ENCODE results near the gene RTF1. TPM values are rescaled to one million over a fixed set of nuclear protein-coding genes. Genes with fewer than 3 reads are reported as not detected.

RTF1 gene
- total RNA-seq, 1 donor from 2014 or later, result 35.4 TPM

DNA sequence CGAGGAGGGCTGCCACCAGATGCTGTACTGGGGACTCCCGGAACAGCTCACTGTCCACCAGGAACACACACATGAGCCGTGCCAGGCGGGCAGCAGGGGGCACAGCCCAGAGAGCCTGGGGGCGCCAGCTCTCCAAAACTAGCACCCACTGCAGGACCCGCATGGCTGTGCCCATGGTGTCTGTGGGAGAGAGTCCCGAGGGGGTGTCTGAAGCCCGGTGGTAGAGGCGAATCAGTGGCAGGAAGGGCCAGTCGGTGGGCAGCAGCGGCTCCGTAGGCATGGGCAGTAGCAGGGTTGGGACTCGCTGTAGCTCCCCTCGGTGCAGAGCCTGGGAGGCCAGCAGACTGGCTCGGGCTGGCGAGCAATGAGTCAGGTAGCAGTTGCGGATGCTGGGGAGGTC lies 103.7 kb downstream of the RTF1 start:
- no peak for ATAC-seq
- no peak for DNase-seq (ENCODE audit: low spot score)
- intact Hi-C loops (cut with DNase I), result no loop called here

DNA sequence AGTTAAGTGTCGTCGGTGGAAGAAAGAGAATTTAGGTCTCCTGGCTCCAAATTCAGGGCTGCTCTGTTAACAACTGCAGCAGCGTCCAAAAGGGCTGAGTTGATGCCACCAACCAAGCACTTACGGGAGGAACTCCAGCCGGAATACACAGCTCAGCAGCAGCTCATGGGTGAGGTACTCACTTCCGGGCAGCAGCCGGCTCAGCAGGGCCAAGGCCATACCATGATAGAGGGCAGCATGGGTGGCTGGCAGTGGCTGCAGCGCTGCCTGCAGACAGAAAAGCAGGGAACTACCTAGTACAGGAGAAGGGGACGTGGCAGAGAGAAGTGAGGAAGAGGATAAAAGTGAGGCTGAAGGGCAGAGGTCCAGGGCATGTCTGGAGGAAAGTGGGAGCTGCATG lies 104.7 kb downstream of the RTF1 start:
- ATAC-seq (no peak), DNase-seq (ENCODE audit: low spot score) (no peak)
- intact Hi-C loops (cut with DNase I), result no loop called here

GRCh38 chr15:41523097-41523496 lies 106.2 kb downstream of the RTF1 start:
- ATAC-seq (no peak), DNase-seq (ENCODE audit: low spot score) (no peak)
- intact Hi-C loops (cut with DNase I), result no loop called here

DNA sequence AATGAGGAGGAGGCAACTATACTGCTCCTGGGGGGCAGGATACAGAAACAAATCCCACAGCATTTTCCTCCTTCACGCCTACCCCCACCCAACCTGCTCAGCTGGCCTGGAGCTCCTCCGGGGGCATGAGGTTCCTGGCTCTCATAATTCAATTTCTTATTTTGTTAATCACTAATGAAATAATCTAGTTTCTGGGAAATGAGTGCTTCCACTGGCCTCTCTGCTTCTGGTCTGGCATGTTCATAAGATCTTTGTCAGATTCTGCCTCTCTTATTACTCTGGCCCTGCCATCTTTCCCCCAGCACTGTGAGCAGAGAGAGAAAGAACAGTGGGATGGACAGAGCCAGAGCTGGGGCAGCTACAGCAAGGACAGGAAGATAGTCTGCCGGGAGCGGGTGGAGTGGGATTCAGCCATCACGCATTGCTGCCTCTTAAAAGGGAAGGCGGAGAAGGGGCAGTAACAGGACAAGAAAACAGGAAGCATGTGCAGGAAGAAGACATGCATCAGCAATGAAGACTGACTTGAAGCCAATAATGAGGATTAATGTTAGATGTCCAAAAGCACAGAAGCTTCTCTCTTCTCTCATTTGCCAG lies 113.6 kb downstream of the RTF1 start:
- DNase-seq (ENCODE audit: low spot score), result no peak
- intact Hi-C loops (cut with DNase I), result no loop called here
- ATAC-seq, result no peak

Other genes starting within 250 kb of the RTF1 start
- gene EXD1, start 186.3 kb upstream of the RTF1 start, total RNA-seq, result not detected
- gene CHP1, start 185.8 kb upstream of the RTF1 start, total RNA-seq, result 71.6 TPM
- 0.40 TPM for gene OIP5, start 84.5 kb upstream of the RTF1 start, total RNA-seq
- 3.1 TPM for gene NUSAP1, start 84.2 kb upstream of the RTF1 start, total RNA-seq
- gene NDUFAF1, start 14.6 kb upstream of the RTF1 start, total RNA-seq, result 14.4 TPM
- gene ITPKA, start 76.8 kb downstream of the RTF1 start, total RNA-seq, result not detected
- 1.1 TPM for gene LTK, start 96.7 kb downstream of the RTF1 start, total RNA-seq
- 30.0 TPM for gene RPAP1, start 127.2 kb downstream of the RTF1 start, total RNA-seq
- gene TYRO3, start 142.1 kb downstream of the RTF1 start, total RNA-seq, result 36.9 TPM
- 55.5 TPM for gene MGA, start 243.3 kb downstream of the RTF1 start, total RNA-seq